Endometrium (tissue), 2 donors: ENCODE data around the gene ALG1.

Experiments
- FAIRE-seq: peaks from 2 replicates; lab custom pipeline; 2012; peaks lifted over from hg19 to GRCh38; lab: Jason Lieb, UNC
- donor health status: control.
- donor health status: control.

Gene ALG1, protein sequence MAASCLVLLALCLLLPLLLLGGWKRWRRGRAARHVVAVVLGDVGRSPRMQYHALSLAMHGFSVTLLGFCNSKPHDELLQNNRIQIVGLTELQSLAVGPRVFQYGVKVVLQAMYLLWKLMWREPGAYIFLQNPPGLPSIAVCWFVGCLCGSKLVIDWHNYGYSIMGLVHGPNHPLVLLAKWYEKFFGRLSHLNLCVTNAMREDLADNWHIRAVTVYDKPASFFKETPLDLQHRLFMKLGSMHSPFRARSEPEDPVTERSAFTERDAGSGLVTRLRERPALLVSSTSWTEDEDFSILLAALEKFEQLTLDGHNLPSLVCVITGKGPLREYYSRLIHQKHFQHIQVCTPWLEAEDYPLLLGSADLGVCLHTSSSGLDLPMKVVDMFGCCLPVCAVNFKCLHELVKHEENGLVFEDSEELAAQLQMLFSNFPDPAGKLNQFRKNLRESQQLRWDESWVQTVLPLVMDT

DNA sequence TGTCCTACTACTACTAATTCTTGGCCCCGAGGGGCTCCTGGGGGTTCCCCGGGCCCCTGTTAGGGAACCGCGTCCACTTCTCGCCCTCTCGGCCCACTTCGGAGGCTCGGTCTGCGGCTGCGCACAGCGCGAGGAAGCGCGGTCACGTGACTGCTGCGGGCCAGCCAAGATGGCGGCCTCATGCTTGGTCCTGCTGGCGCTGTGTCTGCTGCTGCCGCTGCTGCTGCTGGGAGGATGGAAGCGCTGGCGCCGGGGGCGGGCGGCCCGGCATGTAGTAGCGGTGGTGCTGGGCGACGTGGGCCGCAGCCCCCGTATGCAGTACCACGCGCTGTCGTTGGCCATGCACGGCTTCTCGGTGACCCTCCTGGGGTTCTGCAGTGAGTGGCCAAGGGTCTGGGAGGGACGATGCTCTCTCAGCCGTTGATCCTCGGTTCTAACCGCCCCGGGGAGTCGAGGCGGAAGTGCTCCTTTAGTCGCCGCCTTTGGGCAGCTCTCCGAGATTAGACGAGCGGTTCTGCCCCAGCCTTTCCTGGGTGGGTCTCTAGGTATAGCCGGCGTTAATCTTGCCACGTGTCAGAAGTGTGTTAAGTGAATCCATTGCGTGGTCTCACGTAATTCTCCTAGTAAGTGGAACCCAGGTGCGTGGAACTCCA, at the start of gene ALG1:
Gene ALG1 (plus strand): TSS at position 163 of the 653 bp plus-strand sequence. CDS start 7 bp downstream, at position 170.
- no peak for FAIRE-seq

DNA sequence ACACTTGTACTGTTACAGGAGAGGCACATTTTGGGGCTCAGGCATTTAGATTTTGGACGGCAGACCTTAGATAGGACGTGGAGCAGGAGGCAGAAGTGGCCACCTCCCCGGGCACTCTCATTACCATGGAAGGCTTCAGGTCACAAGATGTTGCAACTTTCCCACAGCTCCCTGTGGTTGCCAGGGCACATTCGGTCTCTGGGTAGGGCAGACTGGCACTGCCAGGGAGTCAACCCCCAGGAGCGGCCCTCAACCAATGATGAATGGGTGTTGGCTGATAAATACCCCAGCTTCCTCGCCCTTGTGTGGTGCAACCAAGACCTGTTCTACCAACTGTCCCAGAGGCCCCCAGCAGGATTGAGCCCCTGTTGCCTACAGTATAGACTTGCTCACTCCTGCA, 49.1 kb upstream of the ALG1 start:
- no peak for FAIRE-seq

DNA sequence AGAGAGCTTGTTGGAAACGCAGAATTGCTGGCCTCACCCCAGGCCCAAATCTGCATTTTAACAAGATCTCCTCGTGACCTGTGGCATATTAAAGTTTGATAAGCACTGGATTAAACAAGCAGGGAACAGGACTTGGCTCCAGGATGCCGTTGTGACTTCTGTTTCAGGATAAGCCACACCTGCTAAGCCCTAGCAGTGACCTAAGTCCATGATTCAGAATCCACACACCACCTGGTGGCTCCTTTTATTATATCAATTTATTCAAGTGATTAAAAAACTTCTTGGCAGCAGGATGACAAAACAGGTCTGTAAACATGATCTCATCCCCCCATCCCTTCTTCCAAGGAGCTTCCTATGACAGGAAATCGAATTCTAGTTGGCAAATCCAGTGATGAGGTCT, 47.0 kb upstream of the ALG1 start:
- no peak for FAIRE-seq

DNA sequence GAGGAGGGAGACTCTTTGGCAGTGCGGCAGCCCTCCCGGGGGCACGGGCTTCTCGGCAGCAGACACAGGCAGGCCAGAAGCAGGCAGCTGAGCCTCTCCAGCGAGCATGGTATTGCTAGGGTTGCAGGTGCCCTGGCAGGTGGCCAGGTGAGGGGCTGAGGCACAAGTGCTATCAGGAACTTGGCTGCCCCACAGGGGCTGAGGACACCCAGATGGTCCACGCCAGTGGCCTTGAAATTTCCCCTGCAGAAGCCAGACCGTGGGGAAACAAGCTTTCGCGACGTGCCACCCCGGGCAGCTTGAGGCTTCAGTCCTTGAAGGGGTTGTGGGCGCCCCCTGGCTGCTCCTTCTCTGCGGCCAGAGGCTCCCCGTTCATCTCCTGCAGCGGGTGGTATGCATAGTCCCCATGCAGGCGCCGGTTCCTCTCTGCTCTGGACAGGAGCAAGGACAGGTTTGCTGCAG, 46.4 kb upstream of the ALG1 start:
- no peak for FAIRE-seq

DNA sequence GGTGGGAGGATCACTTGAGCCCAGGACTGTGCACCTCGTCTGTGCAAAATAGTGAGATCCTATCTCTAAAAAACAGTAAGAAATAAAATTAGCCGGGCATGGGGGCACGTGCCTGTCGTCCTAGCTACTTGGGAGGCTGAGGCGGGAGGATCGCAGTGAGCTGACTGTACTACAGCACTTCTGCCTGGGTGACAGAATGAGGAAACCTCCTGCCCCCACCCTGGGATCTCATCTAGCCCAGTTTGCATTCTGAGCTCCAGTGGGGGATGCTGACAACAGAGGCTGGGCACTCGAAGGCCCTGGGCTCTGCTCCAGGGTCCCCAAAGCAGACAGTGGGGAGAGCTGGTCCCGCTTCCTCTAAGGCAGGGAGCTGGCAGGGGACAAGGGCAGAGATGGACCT, 45.0 kb upstream of the ALG1 start:
- FAIRE-seq, result no peak

DNA sequence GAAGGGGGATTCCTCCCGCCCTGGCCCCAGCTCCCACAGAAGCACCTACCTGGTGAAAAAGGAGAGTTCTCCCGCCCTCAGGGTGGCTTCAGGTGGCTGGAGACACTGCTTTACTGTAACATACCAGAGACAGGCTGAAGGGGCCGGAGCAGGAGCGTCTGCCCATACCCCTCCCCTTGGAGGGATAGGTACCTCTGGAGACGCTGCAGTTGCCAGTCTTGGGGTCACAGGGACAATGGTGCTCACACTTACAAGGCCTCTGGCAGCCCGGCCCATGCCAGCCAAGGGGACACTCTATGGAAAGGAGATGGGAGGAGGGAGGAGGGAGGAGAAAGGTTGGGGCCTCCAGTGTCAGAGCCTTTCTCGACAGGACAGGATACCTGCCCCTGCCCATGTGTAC, 44.6 kb upstream of the ALG1 start:
- no peak for FAIRE-seq

DNA sequence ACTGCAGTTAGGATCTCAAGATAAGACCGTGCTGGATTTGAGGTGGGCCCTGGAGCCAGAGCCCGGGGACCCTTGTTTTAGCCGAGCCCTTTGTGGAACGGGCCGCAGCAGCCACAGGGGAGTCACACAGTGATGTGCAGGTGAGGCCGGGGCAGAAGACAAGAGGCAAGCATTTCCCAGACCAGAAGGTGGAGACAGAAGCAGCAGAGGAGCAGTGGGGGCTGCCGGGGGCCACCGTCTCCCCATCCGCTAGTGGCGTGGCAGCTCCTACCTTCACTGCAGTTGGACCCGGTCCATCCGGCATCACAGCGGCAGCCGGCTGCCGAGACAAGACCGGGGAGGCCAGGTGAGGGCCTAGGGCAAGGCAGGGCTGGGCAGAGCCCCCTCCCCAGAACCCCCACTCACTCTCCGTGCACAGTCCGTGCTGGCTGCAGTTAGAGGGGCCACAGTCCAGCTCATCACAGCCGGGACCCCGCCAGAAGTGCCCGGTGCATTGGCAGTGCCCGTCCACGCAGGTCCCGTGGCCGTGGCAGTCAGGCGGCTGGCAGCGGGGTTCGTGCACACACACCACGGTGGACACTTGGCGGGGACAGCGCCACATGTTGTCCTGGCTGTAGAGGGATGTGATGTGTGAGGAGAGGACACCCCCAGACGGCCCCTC, 43.9 kb upstream of the ALG1 start:
- FAIRE-seq, result no peak

DNA sequence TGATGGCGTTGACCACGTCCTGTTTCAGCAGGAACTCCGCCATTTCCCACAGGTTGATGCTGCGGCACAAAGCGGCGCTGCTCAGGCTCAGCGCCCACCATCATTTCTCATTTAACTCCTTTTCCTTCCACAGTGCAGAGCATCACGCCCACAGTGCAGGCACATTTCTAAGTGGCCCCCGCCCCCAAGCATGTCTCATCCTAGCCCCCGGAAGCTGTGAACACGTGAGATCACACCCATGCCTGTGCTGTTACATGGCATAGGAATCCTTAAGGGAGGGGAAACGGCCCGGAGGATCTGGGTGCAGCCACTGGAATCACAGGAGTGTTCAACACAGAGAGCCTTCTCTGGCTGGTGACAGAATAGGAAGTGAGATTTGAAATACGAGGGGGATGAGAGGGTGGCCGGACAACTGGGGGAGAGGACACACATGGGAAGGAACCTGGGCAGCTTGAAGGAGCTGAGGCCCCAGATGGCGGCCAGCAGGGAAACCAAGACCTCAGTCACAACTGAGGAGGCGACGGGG, 42.6 kb upstream of the ALG1 start:
- no peak for FAIRE-seq

DNA sequence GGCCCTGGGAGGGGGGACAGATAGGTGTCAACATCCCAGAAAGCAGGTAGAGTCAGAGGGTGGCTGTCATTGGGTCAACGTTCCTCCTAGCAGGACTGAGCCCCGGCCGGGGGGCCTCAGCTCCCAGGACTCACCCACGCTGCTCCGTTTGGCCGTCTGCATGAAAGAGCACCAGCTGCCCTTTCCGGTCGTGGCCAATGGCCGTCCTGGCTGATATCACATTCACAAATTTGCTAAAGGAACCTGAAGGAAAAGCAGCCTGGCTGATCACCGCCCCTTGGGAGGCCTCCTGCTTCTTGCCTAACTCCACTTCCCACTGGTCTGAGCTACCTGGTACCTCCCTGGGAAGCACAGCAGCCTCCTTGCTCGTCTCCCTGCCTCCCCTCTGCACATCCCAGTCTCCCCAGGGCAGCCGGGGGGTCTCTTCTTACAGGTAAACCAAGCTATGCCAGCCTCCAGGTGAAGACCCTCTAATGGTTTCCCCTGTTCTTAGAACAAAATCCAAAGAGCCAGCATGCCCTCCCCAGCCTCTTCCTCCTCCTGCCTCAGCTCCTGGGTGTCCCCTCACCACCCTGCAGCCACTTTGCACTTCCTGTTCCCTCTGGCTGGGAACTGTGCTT, 41.3 kb upstream of the ALG1 start:
- no peak for FAIRE-seq

DNA sequence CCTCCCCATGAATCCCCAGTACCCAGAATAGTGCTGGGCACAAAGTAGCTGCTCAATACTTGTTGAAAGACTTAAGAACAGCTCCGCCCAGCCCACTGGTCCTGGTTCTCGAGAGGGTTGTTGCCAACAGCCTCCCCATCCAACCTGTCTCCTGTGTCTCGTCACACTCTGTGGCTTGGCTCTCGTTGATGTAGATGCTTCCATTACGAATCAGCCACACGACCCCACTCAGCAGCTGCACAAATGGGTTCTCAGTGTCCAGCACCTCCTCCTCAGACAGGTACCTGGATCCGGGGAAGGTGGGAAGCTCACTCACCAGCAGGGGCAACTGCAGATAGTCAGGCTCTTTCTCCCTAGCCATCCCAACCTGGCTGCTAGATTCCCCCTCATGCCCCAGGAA, 40.0 kb upstream of the ALG1 start:
- FAIRE-seq, result no peak

DNA sequence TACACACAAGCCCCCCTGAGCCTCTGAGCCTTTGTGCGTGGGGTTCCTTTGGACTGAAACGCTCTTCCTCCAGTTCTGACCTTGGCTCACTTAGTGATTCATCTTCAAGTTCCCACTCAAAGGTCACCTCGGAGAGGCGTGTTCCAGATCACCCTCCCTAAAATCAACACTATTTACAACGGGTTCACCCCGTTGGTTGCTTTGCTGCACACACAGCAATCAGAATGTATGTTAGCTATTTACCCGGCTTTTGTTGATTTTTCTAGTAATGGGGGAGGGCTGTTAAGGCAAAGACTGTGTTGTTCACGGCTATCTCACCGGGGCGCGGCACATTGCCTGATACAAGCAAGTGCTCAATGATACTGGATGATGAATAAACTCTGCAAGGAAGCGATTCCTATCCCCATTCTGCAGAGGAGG, 38.9 kb upstream of the ALG1 start:
- no peak for FAIRE-seq

DNA sequence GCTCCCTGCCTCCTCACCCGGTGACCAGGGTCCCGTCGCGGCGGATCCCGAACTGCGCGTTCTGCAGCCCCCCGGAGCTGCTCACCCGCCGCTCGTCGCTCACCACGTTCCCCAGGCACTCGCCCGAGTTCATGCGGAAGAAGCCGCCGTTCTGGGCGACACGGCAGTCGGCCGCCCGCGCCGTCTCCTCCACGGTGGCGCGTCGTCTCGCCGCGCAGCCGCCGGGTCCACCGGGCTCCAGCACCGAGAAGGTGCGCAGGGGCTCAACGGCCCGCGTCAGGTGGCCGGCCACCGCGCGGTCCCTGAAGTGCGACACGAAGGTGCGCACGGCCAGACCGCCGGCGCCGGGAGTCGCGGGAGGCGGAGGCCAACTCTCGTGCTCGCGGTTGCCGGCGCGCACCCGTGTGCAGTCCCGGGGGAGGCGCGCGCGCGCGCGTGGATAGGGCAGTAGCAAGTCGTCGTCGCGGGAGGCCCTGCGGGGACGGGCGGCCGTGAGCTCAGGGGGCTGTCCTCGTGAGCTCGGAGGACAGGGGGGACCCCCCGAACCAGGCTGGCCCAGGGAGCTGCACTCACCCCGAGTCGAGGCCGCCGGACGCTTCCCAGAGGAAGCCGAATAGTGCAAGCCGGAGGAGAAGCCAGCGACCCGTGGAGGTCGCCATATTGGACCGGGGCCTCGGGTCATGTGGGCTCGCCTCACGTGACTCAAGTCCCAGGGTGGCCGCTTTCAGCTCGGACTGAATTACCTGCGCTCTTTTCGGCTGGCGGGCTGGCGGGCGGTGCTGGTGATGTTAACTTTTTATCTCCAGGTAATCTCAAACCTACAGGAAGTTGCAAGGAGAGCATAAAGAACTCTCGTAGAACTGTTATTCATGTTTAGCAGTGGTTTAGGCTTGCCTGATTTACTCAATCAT, 38.1 kb upstream of the ALG1 start, which contains the start of gene NAGPA:
Gene NAGPA (minus strand): TSS at position 680 of the 911 bp plus-strand sequence. CDS start 21 bp downstream, at position 659.
- FAIRE-seq, result no peak

DNA sequence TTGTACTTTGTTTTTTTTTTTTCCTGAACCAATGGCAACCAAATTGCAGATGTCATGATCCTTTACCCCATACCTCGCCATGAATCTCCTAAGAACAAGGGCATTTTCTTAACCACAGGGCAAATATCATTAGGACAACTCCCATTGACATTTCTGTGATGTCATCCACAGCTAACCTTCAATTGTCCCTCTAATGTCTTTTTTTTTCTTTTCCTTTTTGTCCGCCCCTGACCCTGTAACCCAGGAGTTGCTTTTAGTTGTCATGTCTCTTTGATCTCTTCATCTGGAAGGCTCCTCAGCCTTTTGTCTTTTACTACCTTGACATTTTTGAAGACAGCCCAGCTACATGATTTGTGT, 37.5 kb upstream of the ALG1 start:
- FAIRE-seq, result no peak

DNA sequence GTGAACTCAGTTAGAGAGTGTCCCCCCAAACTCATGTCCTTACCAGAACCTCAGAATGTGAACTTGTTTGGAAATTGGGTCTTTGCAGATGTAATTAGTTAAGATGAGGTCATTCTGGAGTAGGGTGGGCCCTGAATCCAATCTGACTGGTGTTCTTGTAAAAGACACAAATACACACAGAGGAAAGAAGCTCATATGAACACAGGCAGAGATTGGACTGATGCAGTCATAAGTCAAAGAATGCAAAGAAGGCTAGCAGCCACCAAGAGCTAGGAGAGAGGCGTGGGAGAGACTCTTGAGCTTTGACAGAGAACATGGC, 35.8 kb upstream of the ALG1 start:
- FAIRE-seq, result no peak

DNA sequence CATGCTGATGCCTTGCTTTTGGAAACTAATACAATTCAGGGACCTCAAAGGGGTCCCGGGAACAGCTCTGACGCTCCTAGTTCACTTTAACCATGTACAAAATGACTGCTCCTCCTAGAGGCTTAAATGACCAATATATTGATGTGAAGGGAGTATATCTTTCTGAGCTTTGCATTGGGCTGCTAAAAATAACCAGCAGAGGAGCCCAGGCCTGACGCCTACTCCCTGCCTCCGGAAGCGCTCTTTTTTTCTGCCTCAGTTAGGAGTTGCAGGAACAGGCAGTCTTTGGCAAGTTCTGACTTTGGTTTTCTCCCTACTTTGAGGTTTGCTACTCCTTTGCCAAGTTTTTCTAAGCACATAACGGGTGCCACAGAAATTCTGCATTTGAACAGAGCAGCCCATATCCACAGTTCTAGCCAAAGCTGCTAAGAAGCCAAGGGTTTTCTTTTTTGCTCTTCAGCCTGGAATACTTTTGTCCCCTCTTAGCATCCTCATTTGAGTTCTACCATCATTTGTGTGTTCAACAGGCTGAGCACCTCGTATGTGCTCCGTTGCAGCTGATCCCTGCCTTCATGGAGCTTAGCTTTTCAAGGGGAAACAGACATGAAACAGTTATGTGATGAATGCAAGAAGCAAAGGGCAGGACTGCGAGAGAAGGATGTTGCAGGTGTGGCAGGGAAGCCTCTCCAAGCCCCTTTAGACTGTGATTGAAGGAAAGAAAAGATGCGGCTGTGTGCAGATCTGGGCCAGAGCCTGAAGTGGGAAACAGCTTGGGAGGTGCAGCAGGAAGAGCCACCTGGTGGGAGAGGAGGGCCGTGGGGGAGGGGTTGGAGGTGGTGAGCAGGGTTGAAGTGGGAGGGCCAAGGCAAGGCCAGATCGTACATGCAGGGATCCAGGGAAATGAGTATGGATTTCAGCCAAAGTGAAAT, 35.2 kb upstream of the ALG1 start:
- FAIRE-seq, result no peak

DNA sequence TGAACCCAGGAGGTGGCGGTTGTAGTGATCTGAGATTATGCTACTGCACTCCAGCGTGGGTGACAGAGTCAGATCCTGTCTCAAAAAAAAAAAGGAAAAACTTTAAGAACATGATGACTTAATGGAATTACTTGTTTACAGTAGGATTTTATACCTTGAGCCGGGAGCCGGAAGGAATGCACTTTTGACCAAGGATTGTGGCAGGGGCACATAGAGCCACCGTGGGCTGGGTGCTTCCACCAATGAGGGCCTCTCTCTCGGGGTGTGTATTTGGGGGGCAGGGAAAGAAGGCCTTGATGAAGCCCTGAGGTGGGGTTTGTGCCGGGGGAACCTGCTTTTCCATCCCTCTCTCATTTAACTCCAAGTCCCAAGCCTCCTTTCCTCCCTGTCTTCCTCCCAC, 31.2 kb upstream of the ALG1 start:
- FAIRE-seq, result no peak

DNA sequence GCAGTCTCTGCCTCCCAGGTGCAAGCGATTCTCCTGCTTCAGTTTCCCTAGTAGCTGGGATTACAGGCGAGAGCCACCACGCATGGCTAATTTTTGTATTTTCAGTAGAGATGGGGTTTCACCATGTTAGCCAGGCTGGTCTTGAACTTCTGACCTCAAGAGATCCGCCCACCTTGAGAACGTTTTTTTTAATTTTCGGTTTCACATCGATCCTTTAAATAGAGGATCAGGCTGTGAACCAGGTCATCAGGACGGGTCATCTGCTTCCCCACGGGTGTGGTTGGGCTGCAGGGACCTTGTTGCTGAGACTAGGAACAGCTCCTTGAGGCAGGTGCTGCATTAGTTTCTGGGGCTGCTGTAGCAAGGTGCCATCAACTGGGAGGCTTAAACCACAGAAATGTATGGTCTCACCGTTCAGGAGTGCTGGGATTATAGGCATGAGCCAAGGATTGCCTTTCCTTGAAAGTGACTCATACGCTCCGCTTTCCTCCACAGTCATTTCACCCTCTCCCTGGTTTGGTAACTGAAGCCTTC, 30.0 kb upstream of the ALG1 start:
- FAIRE-seq, result no peak

DNA sequence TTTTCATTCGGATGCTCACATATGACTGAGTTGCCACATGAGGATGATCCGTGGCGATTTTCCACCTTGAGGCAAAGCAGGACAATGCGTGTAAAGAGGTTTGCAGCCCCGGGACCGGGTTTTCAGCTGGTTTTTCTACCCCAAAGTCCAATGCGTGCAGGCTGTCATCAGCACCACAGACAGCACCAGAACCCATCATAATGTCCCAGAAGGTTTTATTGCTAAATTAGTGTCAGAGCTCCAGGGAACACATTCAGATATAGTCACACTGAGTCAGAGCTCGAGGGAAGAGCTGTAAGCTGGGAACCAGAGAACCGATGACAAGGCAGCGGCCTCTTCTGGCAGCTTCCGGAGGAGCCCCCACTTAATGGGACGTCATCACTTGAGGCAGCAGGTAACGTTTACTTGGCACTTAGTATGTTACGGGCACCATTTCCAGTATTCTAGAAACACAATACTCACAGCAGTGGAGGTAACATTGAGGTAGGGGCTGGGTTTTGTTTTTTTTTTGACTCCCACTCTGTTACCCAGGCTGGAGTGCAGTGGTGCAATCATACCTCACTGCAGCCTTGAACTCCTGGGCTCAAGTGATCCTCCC, 29.0 kb upstream of the ALG1 start:
- FAIRE-seq, result no peak

DNA sequence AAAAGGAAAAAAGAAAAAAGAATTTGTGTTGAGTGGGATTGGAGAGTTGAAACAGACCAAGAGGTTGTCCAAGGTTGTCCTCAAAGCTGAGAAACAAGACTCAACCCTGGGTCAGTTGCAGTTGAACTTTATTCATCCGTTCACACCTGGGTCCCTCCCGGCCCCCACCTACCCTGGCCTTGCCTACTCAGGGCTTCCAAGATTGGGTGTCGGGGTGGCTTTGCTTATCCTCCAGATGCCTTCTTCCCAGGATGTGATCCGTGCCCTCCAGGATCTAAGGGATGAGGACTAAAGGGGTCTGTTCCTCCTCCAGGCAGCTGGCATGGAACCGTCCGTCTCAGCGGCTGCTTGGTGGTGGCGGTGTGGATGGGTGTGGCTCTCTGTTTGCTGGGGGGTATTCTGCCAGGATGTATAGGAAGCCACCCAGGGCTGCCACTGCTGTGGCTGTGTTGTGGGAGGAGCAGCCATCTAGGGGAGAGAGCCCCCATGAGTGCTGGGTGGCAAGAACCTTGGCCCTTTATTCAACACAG, 27.6 kb upstream of the ALG1 start:
- FAIRE-seq, result no peak
